MG63 (cell line): ENCODE data around the gene SPAG7. TPM values are rescaled to one million over a fixed set of nuclear protein-coding genes. Genes with fewer than 3 reads are reported as not detected.

ENCODE experiments used
- DNase-seq: peaks from one replicate; pipeline ENCODE4 v3.0.0-alpha.2; 2020
- H3K27me3 ChIP-seq: fragments of 250-450 bp; sonication (Bioruptor Pico); 2 replicates; pipeline ENCODE4 v1.5.1; 2020; ENCODE audit warnings: mild to moderate bottlenecking, moderate library complexity
- H3K36me3 ChIP-seq: fragments of 250-450 bp; sonication (Bioruptor Pico); 2 replicates; pipeline ENCODE4 v1.5.1; 2020; ENCODE audit warnings: mild to moderate bottlenecking, moderate library complexity
- H3K4me3 ChIP-seq: fragments of 250-450 bp; sonication (Bioruptor Pico); 2 replicates; pipeline ENCODE4 v1.5.1; 2020; ENCODE audit warnings: mild to moderate bottlenecking, moderate library complexity
- H3K9me3 ChIP-seq: fragments of 250-450 bp; sonication (Bioruptor Pico); 2 replicates; pipeline ENCODE4 v1.5.1; 2020; ENCODE audit warnings: mild to moderate bottlenecking, moderate library complexity
- total RNA-seq: library from RNA; depleted of rRNA; stranded (reverse); fragments of >200 nt; shearing (Covaris generic); gene quantifications from 2 replicates; pipeline ENCODE4 v1.2.3, GENCODE V29; 2014; ENCODE audit warnings: low replicate concordance

The SPAG7 gene
- total RNA-seq, 1 experiment from 2014 or later, result 32.2 TPM

GRCh38 chr17:4986403-4986802 is 18.8 kb upstream of the SPAG7 start:
- Histone ChIP-seq H3K9me3 (no peaks in the 10 kb centered on the region), H3K27me3 (no peaks in the 10 kb centered on the region), H3K36me3 (no peaks in the 10 kb centered on the region), H3K4me3 (peak overlapping the region; percentile 66)
- no peak for DNase-seq

GRCh38 chr17:4982305-4982704 is 14.7 kb upstream of the SPAG7 start:
- Histone ChIP-seq H3K36me3 (peaks cover 4% of the 10 kb centered on the region; the same call in 1 of the 2 replicates), H3K4me3 (no peak overlapping the region)

GRCh38 chr17:4980644-4981216 is 13.1 kb upstream of the SPAG7 start:
- Histone ChIP-seq H3K36me3 (peaks cover 4% of the 10 kb centered on the region; the same call in 1 of the 2 replicates), H3K27me3 (no peaks in the 10 kb centered on the region), H3K4me3 (no peak overlapping the region), H3K9me3 (no peaks in the 10 kb centered on the region)
- DNase-seq, result no peak

More at GRCh38 chr17:4982305-4982704, 14.7 kb upstream of the SPAG7 start:
- DNase-seq, result no peak
- Histone ChIP-seq H3K9me3 (no peaks in the 10 kb centered on the region), H3K27me3 (no peaks in the 10 kb centered on the region)

- DNase-seq, result no peak
- peaks cover 4% of the 10 kb centered on the region; the same call in 1 of the 2 replicates for H3K36me3 ChIP-seq
- H3K9me3 ChIP-seq, result no peaks in the 10 kb centered on the region
- H3K27me3 ChIP-seq, result no peaks in the 10 kb centered on the region
- H3K4me3 ChIP-seq, result no peak overlapping the region
These were observed 11.1 kb upstream of the SPAG7 start for GRCh38 chr17:4978726-4979125.

GRCh38 chr17:4974115-4974670 is 6.6 kb upstream of the SPAG7 start:
- H3K4me3 ChIP-seq, result no peak overlapping the region
- no peak for DNase-seq
- peaks cover 12% of the 10 kb centered on the region for H3K36me3 ChIP-seq
- H3K27me3 ChIP-seq, result no peaks in the 10 kb centered on the region
- no peaks in the 10 kb centered on the region for H3K9me3 ChIP-seq

- Histone ChIP-seq H3K9me3 (no peaks in the 10 kb centered on the region), H3K27me3 (no peaks in the 10 kb centered on the region), H3K36me3 (peaks cover 15% of the 10 kb centered on the region), H3K4me3 (no peak overlapping the region)
- no peak for DNase-seq
These were observed 5.9 kb upstream of the SPAG7 start for GRCh38 chr17:4973256-4974114.

GRCh38 chr17:4972752-4973151 is 5.1 kb upstream of the SPAG7 start:
- no peak for DNase-seq
- no peaks in the 10 kb centered on the region for H3K9me3 ChIP-seq
- no peak overlapping the region for H3K4me3 ChIP-seq
- peaks cover 20% of the 10 kb centered on the region for H3K36me3 ChIP-seq
- H3K27me3 ChIP-seq, result no peaks in the 10 kb centered on the region

- no peak for DNase-seq
- no peak overlapping the region for H3K4me3 ChIP-seq
- no peaks in the 10 kb centered on the region for H3K9me3 ChIP-seq
- H3K27me3 ChIP-seq, result no peaks in the 10 kb centered on the region
- H3K36me3 ChIP-seq, result peaks cover 20% of the 10 kb centered on the region
These were observed 4.7 kb upstream of the SPAG7 start for GRCh38 chr17:4972322-4972721.

- peaks cover 23% of the 10 kb centered on the region for H3K36me3 ChIP-seq
- no peak for DNase-seq
- H3K27me3 ChIP-seq, result no peaks in the 10 kb centered on the region
- H3K9me3 ChIP-seq, result no peaks in the 10 kb centered on the region
- no peak overlapping the region for H3K4me3 ChIP-seq
These were observed 4.2 kb upstream of the SPAG7 start for GRCh38 chr17:4971826-4972225.

GRCh38 chr17:4970273-4970672 is 2.7 kb upstream of the SPAG7 start:
- Histone ChIP-seq H3K9me3 (no peaks in the 10 kb centered on the region), H3K36me3 (peaks cover 38% of the 10 kb centered on the region), H3K27me3 (no peaks in the 10 kb centered on the region), H3K4me3 (no peak overlapping the region)
- no peak for DNase-seq

- H3K27me3 ChIP-seq, result no peaks in the 10 kb centered on the region
- no peak for DNase-seq
- H3K4me3 ChIP-seq, result peak overlapping the region; percentile 77
- H3K36me3 ChIP-seq, result peaks cover 42% of the 10 kb centered on the region
- no peaks in the 10 kb centered on the region for H3K9me3 ChIP-seq
These were observed 2.0 kb upstream of the SPAG7 start for GRCh38 chr17:4969551-4970173.

- Histone ChIP-seq H3K4me3 (peak overlapping the region; percentile 77), H3K9me3 (no peaks in the 10 kb centered on the region), H3K36me3 (peaks cover 42% of the 10 kb centered on the region), H3K27me3 (no peaks in the 10 kb centered on the region)
- peak; percentile 78 for DNase-seq
These were observed 1.5 kb upstream of the SPAG7 start for GRCh38 chr17:4969047-4969550.

- peak; percentile 27 for DNase-seq
- peaks cover 42% of the 10 kb centered on the region for H3K36me3 ChIP-seq
- no peaks in the 10 kb centered on the region for H3K9me3 ChIP-seq
- no peaks in the 10 kb centered on the region for H3K27me3 ChIP-seq
- H3K4me3 ChIP-seq, result peak overlapping the region; percentile 77
These were observed 949 bp upstream of the SPAG7 start for GRCh38 chr17:4968486-4969046.

GRCh38 chr17:4966844-4967538 is 626 bp downstream of the SPAG7 start:
- Histone ChIP-seq H3K4me3 (peak overlapping the region; percentile 77), H3K36me3 (peaks cover 42% of the 10 kb centered on the region), H3K27me3 (no peaks in the 10 kb centered on the region), H3K9me3 (no peaks in the 10 kb centered on the region)
- peak; percentile 97 for DNase-seq

- H3K36me3 ChIP-seq, result peaks cover 42% of the 10 kb centered on the region
- H3K27me3 ChIP-seq, result no peaks in the 10 kb centered on the region
- no peaks in the 10 kb centered on the region for H3K9me3 ChIP-seq
- DNase-seq, result no peak
- H3K4me3 ChIP-seq, result no peak overlapping the region
These were observed 2.2 kb downstream of the SPAG7 start for GRCh38 chr17:4965311-4965986.
